ENCODE measurements around the gene ARMC7.
A peak's percentile ranks its signal among the peaks of the same experiment; 100 is the strongest.

- TF ChIP-seq CTCF (IDR thresholded peaks at IDR 0.05) (peak; percentile 63 to 78 (median 73)), EP300 (IDR thresholded peaks at IDR 0.05) (no peak), POLR2A (IDR thresholded peaks at IDR 0.05; ENCODE audit: low read depth) (no peak), POLR2AphosphoS5 (IDR thresholded peaks at IDR 0.05) (peak; percentile 37 to 84)
These were observed 21.7 kb downstream of the ARMC7 start, which contains the start of gene NT5C for GRCh38 chr17:75131278-75132017.

All from esophagus muscularis mucosa (tissue), 4 donors.